SK-N-SH (cell line): ENCODE data around the gene RHOT2. TPM values are rescaled to one million over a fixed set of nuclear protein-coding genes. Genes with fewer than 3 reads are reported as not detected.

Experiments
- CTCF ChIA-PET: fragments of 300-600, 350-600 bp; formaldehyde crosslinking; extraction: SDS; loops from one replicate; lab custom pipeline; 2021; lab: Yijun Ruan, JAX
- POLR2A ChIA-PET: fragments of 350-600 bp; sonication (Branson Sonifier 250); formaldehyde crosslinking; extraction: SDS; loops from one replicate; lab custom pipeline; 2020; ENCODE audit warnings: antibody characterized with exemption, inconsistent platforms; lab: Yijun Ruan, JAX
- DNase-seq: peaks from one replicate; pipeline ENCODE4 v3.0.0; 2012
- H2AFZ ChIP-seq: fragments of 200-600 bp; sonication (generic); 2 replicates; pipeline ENCODE4 v1.8.1; 2016; ENCODE audit warnings: antibody characterized with exemption, mild to moderate bottlenecking, low read depth
- H3F3A ChIP-seq: fragments of 200-600 bp; sonication (generic); replicated peaks from 2 replicates; pipeline ENCODE3; 2016; ENCODE audit warnings: antibody characterized with exemption, mild to moderate bottlenecking; ENCODE audit not compliant: insufficient read depth
- H3K27ac ChIP-seq, 2 experiments: fragments of 200-500 bp in 1 of 2; fragments of 200-600 bp in 1 of 2; sonication (Bioruptor generic) in 1 of 2; sonication (generic), shearing (Covaris generic) in 1 of 2; 2 replicates each; pipeline versions ENCODE4 v1.5.1 to v1.6.1; 2014 to 2016; ENCODE audit warnings: low read depth in 2 of 2, inconsistent platforms in 1 of 2, low read length in 1 of 2, mild to moderate bottlenecking in 1 of 2, mixed read lengths in 1 of 2
- H3K27me3 ChIP-seq: fragments of 200-600 bp; sonication (generic), shearing (Covaris generic); 2 replicates; pipeline ENCODE4 v1.6.1; 2016; ENCODE audit warnings: mixed run types; ENCODE audit not compliant: insufficient read depth
- H3K36me3 ChIP-seq, 2 experiments: fragments of 200-500 bp in 1 of 2; fragments of 200-600 bp in 1 of 2; sonication (Bioruptor generic) in 1 of 2; sonication (generic) in 1 of 2; replicated peaks in 1 of 2; 2 replicates each; pipeline versions ENCODE3 to v1.5.1; 2014 to 2016; ENCODE audit warnings: low read length in 1 of 2, mild to moderate bottlenecking in 1 of 2; ENCODE audit not compliant: insufficient read depth in 2 of 2, control insufficient read depth in 1 of 2
- H3K4me1 ChIP-seq, 2 experiments: fragments of 200-500 bp in 1 of 2; fragments of 200-600 bp in 1 of 2; sonication (Bioruptor generic) in 1 of 2; sonication (generic), shearing (Covaris generic) in 1 of 2; 2 replicates each; pipeline versions ENCODE4 v1.5.1 to v1.6.1; 2014 to 2016; ENCODE audit warnings: low read depth in 1 of 2, low read length in 1 of 2, mixed run types in 1 of 2; ENCODE audit not compliant: insufficient read depth in 2 of 2, control insufficient read depth in 1 of 2
- H3K4me2 ChIP-seq: fragments of 200-600 bp; sonication (generic), shearing (Covaris generic); 2 replicates; pipeline ENCODE4 v1.6.1; 2017; ENCODE audit warnings: mixed run types
- H3K4me3 ChIP-seq, 2 experiments: fragments of 200-500 bp in 1 of 2; fragments of 200-600 bp in 1 of 2; sonication (Bioruptor generic) in 1 of 2; sonication (generic), shearing (Covaris generic) in 1 of 2; 2 replicates each; pipeline versions ENCODE4 v1.5.1 to v1.8.1; 2014 to 2016; ENCODE audit warnings: low read depth in 2 of 2, inconsistent platforms in 1 of 2, low read length in 1 of 2, mild to moderate bottlenecking in 1 of 2, mixed read lengths in 1 of 2, moderate library complexity in 1 of 2
- H3K79me2 ChIP-seq: fragments of 200-600 bp; sonication (generic); 2 replicates; pipeline ENCODE4 v1.8.1; 2017; ENCODE audit warnings: mild to moderate bottlenecking; ENCODE audit not compliant: insufficient read depth
- H3K9ac ChIP-seq: fragments of 200-600 bp; sonication (generic); 2 replicates; pipeline ENCODE4 v1.6.1; 2017; ENCODE audit warnings: mixed run types
- H3K9me2 ChIP-seq: fragments of 200-600 bp; sonication (generic); 2 replicates; pipeline ENCODE4 v1.6.1; 2017; ENCODE audit warnings: mixed run types
- H3K9me3 ChIP-seq: fragments of 200-600 bp; sonication (generic); 2 replicates; pipeline ENCODE4 v1.6.1; 2017; ENCODE audit warnings: mixed run types, mild to moderate bottlenecking, moderate library complexity
- H4K20me1 ChIP-seq: fragments of 200-600 bp; sonication (generic); 2 replicates; pipeline ENCODE4 v1.6.1; 2017; ENCODE audit warnings: mild to moderate bottlenecking, mixed run types; ENCODE audit not compliant: insufficient read depth
- CHD2 ChIP-seq: fragments of 150-350 bp; IDR thresholded peaks from 2 replicates; pipeline ENCODE4 v1.6.1; 2018; ENCODE audit warnings: low read length; ENCODE audit not compliant: partially characterized antibody
- FOXM1 ChIP-seq: IDR thresholded peaks from 2 replicates; pipeline ENCODE4 v1.4.0; 2012; ENCODE audit warnings: low read depth, mild to moderate bottlenecking
- GATA2 ChIP-seq: sonication (generic); formaldehyde crosslinking; IDR thresholded peaks from 2 replicates; pipeline ENCODE4 v1.5.0; 2020; ENCODE audit warnings: mild to moderate bottlenecking, missing genetic modification reagents
- JUND ChIP-seq: IDR thresholded peaks from 2 replicates; pipeline ENCODE4 v1.4.0; 2012
- MEF2A ChIP-seq: IDR thresholded peaks from 2 replicates; pipeline ENCODE4 v1.4.0; 2012; ENCODE audit warnings: low read depth, borderline replicate concordance
- NRF1 ChIP-seq: IDR thresholded peaks from 2 replicates; pipeline ENCODE4 v1.6.1; 2012; ENCODE audit warnings: low read depth, mild to moderate bottlenecking, low read length
- RXRA ChIP-seq: IDR thresholded peaks from 2 replicates; pipeline ENCODE4 v1.4.0; 2012; ENCODE audit warnings: low read depth, mild to moderate bottlenecking, borderline replicate concordance
- SMC3 ChIP-seq: IDR thresholded peaks from 2 replicates; pipeline ENCODE4 v1.6.1; 2012; ENCODE audit warnings: low read depth, low read length, improper control_type of control experiment
- WGBS: methylation state at CpG from one replicate; pipeline ENCODE4 v1.1.6; 2017; ENCODE audit warnings: low lambda C conversion rate; 5-methylcytosine and 5-hydroxymethylcytosine counted together
- polyA plus RNA-seq, 3 experiments: library from polyadenylated mRNA; depleted of rRNA; stranded (reverse); fragments of >200 nt; gene quantifications; 2 replicates each; pipeline ENCODE4 v1.2.3, GENCODE V29; 2012
- TF ChIP-seq, protein P1 (sequence below): fragments of 200-600 bp; sonication (generic); IDR thresholded peaks from 2 replicates; pipeline ENCODE4 v1.6.1; 2017; ENCODE audit warnings: antibody characterized with exemption, mild to moderate bottlenecking, moderate library complexity

RHOT2 gene
- polyA plus RNA-seq, 1 of the 3 experiments (the other 2 are of a cell fraction) = 229 TPM

DNA sequence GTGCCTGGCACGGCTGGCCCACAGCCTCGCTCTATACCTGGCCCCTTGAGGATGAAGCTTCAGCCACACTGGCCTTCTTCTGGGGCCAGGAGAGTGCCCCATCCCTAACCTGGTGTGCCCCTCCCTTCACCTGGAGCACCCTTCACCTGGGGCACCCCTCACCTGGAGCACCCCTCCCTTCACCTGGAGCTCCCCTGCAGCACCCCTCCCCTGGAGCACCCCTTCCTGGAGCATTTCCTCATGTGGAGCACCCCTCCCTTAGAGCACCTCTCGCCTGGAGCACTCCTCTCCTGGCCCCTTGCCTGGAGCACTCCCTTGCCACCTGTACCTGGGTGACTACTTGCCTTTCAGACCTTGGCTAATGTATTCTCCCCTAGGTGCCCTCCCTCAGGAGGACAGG, 40.1 kb downstream of the RHOT2 start:
- no peaks in the 10 kb centered on the region for H3K9me3 ChIP-seq
- H3K4me1 ChIP-seq = peaks cover 23 to 44% of the 10 kb centered on the region in 2 experiments; a peak in 2 of 4 replicates
- H3K79me2 ChIP-seq = peaks cover 22% of the 10 kb centered on the region
- WGBS = 85% methylated on average over 3 of the region's 3 CpGs
- no peak overlapping the region for H2AFZ ChIP-seq
- H3K9ac ChIP-seq = no peak overlapping the region
- ChIA-PET CTCF (interaction anchor here (1.6 to 22.4 kb wide), 5 partner anchors 8 to 347 kb away, joined by 4 to 358 read pairs (median 29); partner anchors contain the start of genes ANTKMT, CCDC78, CIAO3 and HAGHL), POLR2A (interaction anchor here (0.5 to 2.8 kb wide), 3 partner anchors 12 to 285 kb away, joined by 3 to 19 read pairs (median 4); partner anchors contain the start of genes ANTKMT, CHTF18 and RPUSD1)
- H3K9me2 ChIP-seq = no peaks in the 10 kb centered on the region
- no peak for DNase-seq
- H3K4me3 ChIP-seq = no peak overlapping the region
- no peak overlapping the region for H3K27ac ChIP-seq
- H3K4me2 ChIP-seq = no peak overlapping the region
- no peaks in the 10 kb centered on the region for H3K27me3 ChIP-seq
- TF ChIP-seq, protein P1, sequence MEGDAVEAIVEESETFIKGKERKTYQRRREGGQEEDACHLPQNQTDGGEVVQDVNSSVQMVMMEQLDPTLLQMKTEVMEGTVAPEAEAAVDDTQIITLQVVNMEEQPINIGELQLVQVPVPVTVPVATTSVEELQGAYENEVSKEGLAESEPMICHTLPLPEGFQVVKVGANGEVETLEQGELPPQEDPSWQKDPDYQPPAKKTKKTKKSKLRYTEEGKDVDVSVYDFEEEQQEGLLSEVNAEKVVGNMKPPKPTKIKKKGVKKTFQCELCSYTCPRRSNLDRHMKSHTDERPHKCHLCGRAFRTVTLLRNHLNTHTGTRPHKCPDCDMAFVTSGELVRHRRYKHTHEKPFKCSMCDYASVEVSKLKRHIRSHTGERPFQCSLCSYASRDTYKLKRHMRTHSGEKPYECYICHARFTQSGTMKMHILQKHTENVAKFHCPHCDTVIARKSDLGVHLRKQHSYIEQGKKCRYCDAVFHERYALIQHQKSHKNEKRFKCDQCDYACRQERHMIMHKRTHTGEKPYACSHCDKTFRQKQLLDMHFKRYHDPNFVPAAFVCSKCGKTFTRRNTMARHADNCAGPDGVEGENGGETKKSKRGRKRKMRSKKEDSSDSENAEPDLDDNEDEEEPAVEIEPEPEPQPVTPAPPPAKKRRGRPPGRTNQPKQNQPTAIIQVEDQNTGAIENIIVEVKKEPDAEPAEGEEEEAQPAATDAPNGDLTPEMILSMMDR = no peak
- TF ChIP-seq RXRA (no peak), JUND (no peak), NRF1 (no peak), GATA2 (CRISPR knock-in tag) (no peak)
- H3K36me3 ChIP-seq = no peaks in the 10 kb centered on the region
- peaks cover 18% of the 10 kb centered on the region for H4K20me1 ChIP-seq
- peaks cover 27% of the 10 kb centered on the region for H3F3A ChIP-seq

DNA sequence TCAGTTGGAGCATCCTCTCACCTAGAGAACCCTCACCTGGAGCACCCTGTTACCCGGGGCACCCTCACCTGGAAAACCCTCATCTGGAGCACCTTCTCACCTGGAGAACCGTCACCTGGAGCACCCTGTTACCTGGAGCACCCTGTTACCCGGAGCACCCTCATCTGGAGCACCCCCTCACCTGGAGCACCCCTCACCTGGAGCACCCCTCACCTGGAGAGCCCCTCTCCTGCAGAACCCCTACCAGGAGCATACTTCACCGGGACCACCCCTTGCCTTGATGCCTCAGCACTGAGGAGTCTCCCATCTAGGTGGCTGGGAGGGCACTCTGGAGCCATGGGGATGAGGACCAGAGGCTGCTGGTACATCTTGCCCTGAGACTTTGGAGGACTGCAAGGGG, 41.0 kb downstream of the RHOT2 start:
- ChIA-PET POLR2A (interaction anchor here (1.2 to 2.8 kb wide), 4 partner anchors 11 to 79 kb away, joined by 4 to 19 read pairs (median 4); partner anchors contain the start of genes ANTKMT, CHTF18 and RPUSD1), CTCF (interaction anchor here (2.4 to 22.4 kb wide), 4 partner anchors 19 to 76 kb away, joined by 14 to 358 read pairs (median 41); partner anchors contain the start of genes ANTKMT, CCDC78, CIAO3 and HAGHL)
- Histone ChIP-seq H3K27me3 (no peaks in the 10 kb centered on the region), H4K20me1 (peaks cover 9% of the 10 kb centered on the region), H3K9ac (no peak overlapping the region), H3K4me1 (peaks cover 21 to 40% of the 10 kb centered on the region in 2 experiments; a peak in 2 of 4 replicates), H3K4me2 (peak overlapping the region; percentile 95; the same call in 1 of the 2 replicates), H2AFZ (no peak overlapping the region), H3K4me3 (no peak overlapping the region), H3F3A (peaks cover 30% of the 10 kb centered on the region), H3K27ac (peak overlapping the region in 1 of 2 experiments; percentile 84; a peak in 2 of 4 replicates), H3K79me2 (peaks cover 12% of the 10 kb centered on the region), H3K9me2 (no peaks in the 10 kb centered on the region), H3K9me3 (no peaks in the 10 kb centered on the region), H3K36me3 (no peaks in the 10 kb centered on the region)
- no peak for TF ChIP-seq CHD2
- TF ChIP-seq MEF2A = no peak
- TF ChIP-seq RXRA = no peak
- no peak for TF ChIP-seq FOXM1
- no peak for TF ChIP-seq NRF1
- TF ChIP-seq SMC3 = no peak
- WGBS = 58% methylated on average over 2 of the region's 4 CpGs
- DNase-seq = no peak
